ENCODE data around the gene HPS1. TPM values are rescaled to one million over a fixed set of nuclear protein-coding genes. Genes with fewer than 3 reads are reported as not detected.

HPS1 gene
- total RNA-seq, result 10 to 100 TPM; 23.3 to 63.9 (median 54.8) TPM

- DNase-seq (ENCODE audit: low spot score in 2 of 2), result peak; percentile 71 to 97
- H3K4me3 ChIP-seq (ENCODE audit: low read depth, poor library complexity, severe bottlenecking), result peak within 1 kb of the TSS; percentile 63
- intact Hi-C loops (cut with DNase I; ENCODE audit: low total_unique reads), result no loop called here
- TF ChIP-seq POLR2A (IDR thresholded peaks at IDR 0.05) (peak in 1 of 2 donors; percentile 90), CTCF (IDR thresholded peaks at IDR 0.05) (peak in 1 of 3 donors; percentile 9)
- WGBS, 2 donors, result 5 to 7% methylated on average over 17 to 24 of the region's 47 CpGs
These were observed at the start of gene HPS1 for GRCh38 chr10:98446661-98447221. Gene HPS1, minus strand, starts transcription at chr10:98446935. Its CDS starts 3,695 bp downstream, at chr10:98443240.

- 92 to 100% methylated on average over 1 of the region's 1 CpG for WGBS, 2 donors
- no peak overlapping the region for H3K4me3 ChIP-seq (ENCODE audit: low read depth, poor library complexity, severe bottlenecking)
- no peak for TF ChIP-seq POLR2A (IDR thresholded peaks at IDR 0.05)
- TF ChIP-seq CTCF (IDR thresholded peaks at IDR 0.05), result no peak
- DNase-seq (ENCODE audit: low spot score in 2 of 2), result no peak
- intact Hi-C loops (cut with DNase I; ENCODE audit: low total_unique reads), result no loop called here
These were observed 46.0 kb upstream of the HPS1 start for GRCh38 chr10:98492763-98493162.

GRCh38 chr10:98489561-98490481, 43.1 kb upstream of the HPS1 start:
- intact Hi-C loops (cut with DNase I; ENCODE audit: low total_unique reads), result loop anchor here (5.0 kb wide), 1 partner anchor 293 kb away; no protein-coding TSS in a partner anchor
- no peak for TF ChIP-seq CTCF (IDR thresholded peaks at IDR 0.05)
- H3K4me3 ChIP-seq (ENCODE audit: low read depth, poor library complexity, severe bottlenecking), result no peak overlapping the region
- 81 to 84% methylated on average over 13 of the region's 13 CpGs for WGBS, 2 donors
- DNase-seq (ENCODE audit: low spot score in 2 of 2), result no peak

GRCh38 chr10:98488669-98489430, 42.1 kb upstream of the HPS1 start:
- TF ChIP-seq CTCF (IDR thresholded peaks at IDR 0.05), result no peak
- TF ChIP-seq POLR2A (IDR thresholded peaks at IDR 0.05), result no peak
- no peak overlapping the region for H3K4me3 ChIP-seq (ENCODE audit: low read depth, poor library complexity, severe bottlenecking)
- intact Hi-C loops (cut with DNase I; ENCODE audit: low total_unique reads), result loop anchor here (5.0 kb wide), 1 partner anchor 292 kb away; no protein-coding TSS in a partner anchor
- peak; percentile 68 to 95 for DNase-seq (ENCODE audit: low spot score in 2 of 2)
- 59 to 70% methylated on average over 1 of the region's 1 CpG for WGBS, 2 donors

- no peak for TF ChIP-seq CTCF (IDR thresholded peaks at IDR 0.05)
- TF ChIP-seq POLR2A (IDR thresholded peaks at IDR 0.05), result no peak
- intact Hi-C loops (cut with DNase I; ENCODE audit: low total_unique reads), result loop anchor here (5.0 kb wide), 1 partner anchor 290 kb away; no protein-coding TSS in a partner anchor
- DNase-seq (ENCODE audit: low spot score in 2 of 2), result no peak
- no peak overlapping the region for H3K4me3 ChIP-seq (ENCODE audit: low read depth, poor library complexity, severe bottlenecking)
- 84 to 85% methylated on average over 3 of the region's 3 CpGs for WGBS, 2 donors
These were observed 40.9 kb upstream of the HPS1 start for GRCh38 chr10:98487649-98488048.
